Measurements from ENCODE around the gene WDR88. TPM values are rescaled to one million over a fixed set of nuclear protein-coding genes. Genes with fewer than 3 reads are reported as not detected.
A peak's percentile ranks its signal among the peaks of the same experiment; 100 is the strongest.

The WDR88 gene
- polyA plus RNA-seq, 3 donors: not detected

- Histone ChIP-seq H3K4me2 (replicated peaks; ENCODE audit: extremely low read depth, low read length, poor library complexity, severe bottlenecking) (no peak overlapping the region), H3K27ac (ENCODE audit: low read depth in 1 of 2, low read length in 2 of 2) (no peak overlapping the region), H2AFZ (ENCODE audit: insufficient read depth, low read depth, low read length, poor library complexity, severe bottlenecking) (no peak overlapping the region), H3K27me3 (ENCODE audit: control insufficient read depth in 2 of 2, insufficient read depth in 2 of 2, low read length in 2 of 2) (peaks cover 2 to 16% of the 10 kb centered on the region in 2 donors), H4K20me1 (ENCODE audit: insufficient read depth, low read length) (no peaks in the 10 kb centered on the region), H3K79me2 (ENCODE audit: insufficient read depth, low read length) (no peaks in the 10 kb centered on the region), H3K36me3 (replicated peaks in 1 of 2; ENCODE audit: control insufficient read depth in 1 of 2, insufficient read depth in 2 of 2, low read length in 2 of 2) (peaks cover 10 to 19% of the 10 kb centered on the region in 2 donors), H3K4me3 (replicated peaks in 1 of 3; ENCODE audit: low read depth in 2 of 3, low read length in 3 of 3) (no peak overlapping the region), H3K9ac (ENCODE audit: insufficient read depth, low read length, poor library complexity, severe bottlenecking) (no peak overlapping the region), H3K4me1 (ENCODE audit: control insufficient read depth in 1 of 2, insufficient read depth in 2 of 2, low read length in 2 of 2) (no peaks in the 10 kb centered on the region), H3K9me3 (replicated peaks in 1 of 2; ENCODE audit: control insufficient read depth in 1 of 2, insufficient read depth in 1 of 2, low read length in 2 of 2) (no peaks in the 10 kb centered on the region)
- no peak for TF ChIP-seq CTCF (IDR thresholded peaks at IDR 0.05)
- Mint-ChIP-seq H3K27ac (no peak overlapping the region), H3K9me3 (peaks cover 0 to 7% (median 5%) of the 10 kb centered on the region in 7 donors), H3K4me3 (no peak overlapping the region), H3K4me1 (no peaks in the 10 kb centered on the region), H3K36me3 (peaks cover 16 to 25% of the 10 kb centered on the region in 2 donors), H3K27me3 (ENCODE audit: low read depth in 3 of 3) (peaks cover 22 to 29% (median 23%) of the 10 kb centered on the region in 3 donors)
- 18% methylated on average over 17 of the region's 38 CpGs for WGBS (ENCODE audit: insufficient coverage)
- intact Hi-C loops (cut with micrococcal nuclease): no loop called here
- no peak for DNase-seq
These were observed 2.7 kb downstream of the WDR88 start for GRCh38 chr19:33134571-33135041.

GRCh38 chr19:33139165-33139564 lies 7.3 kb downstream of the WDR88 start:
- Histone ChIP-seq H4K20me1 (ENCODE audit: insufficient read depth, low read length) (no peaks in the 10 kb centered on the region), H3K4me1 (ENCODE audit: control insufficient read depth in 1 of 2, insufficient read depth in 2 of 2, low read length in 2 of 2) (peaks cover 0 to 3% of the 10 kb centered on the region in 2 donors), H3K27me3 (ENCODE audit: control insufficient read depth in 2 of 2, insufficient read depth in 2 of 2, low read length in 2 of 2) (peaks cover 0 to 13% of the 10 kb centered on the region in 2 donors), H3K36me3 (replicated peaks in 1 of 2; ENCODE audit: control insufficient read depth in 1 of 2, insufficient read depth in 2 of 2, low read length in 2 of 2) (no peaks in the 10 kb centered on the region), H3K9me3 (replicated peaks in 1 of 2; ENCODE audit: control insufficient read depth in 1 of 2, insufficient read depth in 1 of 2, low read length in 2 of 2) (no peaks in the 10 kb centered on the region), H3K27ac (ENCODE audit: low read depth in 1 of 2, low read length in 2 of 2) (no peak overlapping the region), H3K9ac (ENCODE audit: insufficient read depth, low read length, poor library complexity, severe bottlenecking) (no peak overlapping the region), H3K4me2 (replicated peaks; ENCODE audit: extremely low read depth, low read length, poor library complexity, severe bottlenecking) (no peak overlapping the region), H3K4me3 (replicated peaks in 1 of 3; ENCODE audit: low read depth in 2 of 3, low read length in 3 of 3) (no peak overlapping the region), H3K79me2 (ENCODE audit: insufficient read depth, low read length) (no peaks in the 10 kb centered on the region), H2AFZ (ENCODE audit: insufficient read depth, low read depth, low read length, poor library complexity, severe bottlenecking) (no peak overlapping the region)
- Mint-ChIP-seq H3K4me1 (peaks cover 5% of the 10 kb centered on the region), H3K27ac (peak overlapping the region in 1 of 7 donors; percentile 56), H3K36me3 (no peaks in the 10 kb centered on the region), H3K27me3 (ENCODE audit: low read depth in 3 of 3) (peaks cover 14 to 21% (median 17%) of the 10 kb centered on the region in 3 donors), H3K9me3 (peaks cover 0 to 7% (median 5%) of the 10 kb centered on the region in 7 donors), H3K4me3 (no peak overlapping the region)
- TF ChIP-seq CTCF (IDR thresholded peaks at IDR 0.05): no peak
- no peak for DNase-seq
- intact Hi-C loops (cut with micrococcal nuclease): no loop called here
- WGBS (ENCODE audit: insufficient coverage): 100% methylated on average over 1 of the region's 4 CpGs
